ENCODE measurements around the gene CLTB. TPM values are rescaled to one million over a fixed set of nuclear protein-coding genes. Genes with fewer than 3 reads are reported as not detected.
"Not testable (repeated sequence)": the region's sequence is repeated elsewhere in the genome, so short reads cannot be mapped to it uniquely, and the experiment has no call there.

CLTB gene
- total RNA-seq, 1 experiment from 2014 or later = 31.7 TPM

DNA sequence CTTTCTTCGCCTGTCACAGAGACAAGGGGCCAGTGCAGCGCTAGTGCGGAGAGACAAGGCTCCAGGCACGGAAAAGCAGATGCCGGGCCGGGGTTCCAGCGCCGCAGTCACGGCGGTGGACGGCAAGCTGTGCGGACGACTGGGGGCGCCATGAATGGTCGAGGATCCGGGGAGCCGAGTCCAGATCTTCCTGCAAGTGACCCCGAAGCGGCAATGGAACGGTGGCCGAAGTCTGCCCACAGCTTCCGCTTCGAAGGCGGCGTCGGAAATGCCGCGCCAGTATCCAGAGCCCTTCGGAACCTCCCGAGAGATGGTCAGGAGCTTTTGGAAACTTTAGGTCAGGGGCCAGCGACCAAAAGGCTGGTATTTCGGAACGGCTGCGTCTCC, 31.2 kb upstream of the CLTB start:
- Histone ChIP-seq H3K4me2 (ENCODE audit: low read depth, low read length, poor library complexity, severe bottlenecking) (peak overlapping the region; percentile 79), H3K79me2 (ENCODE audit: low read length) (peaks cover 41% of the 10 kb centered on the region), H3K9ac (ENCODE audit: low read length) (peak overlapping the region; percentile 91), H3K9me2 (replicated peaks; ENCODE audit: insufficient read depth, low read length) (no peaks in the 10 kb centered on the region), H3K4me1 (ENCODE audit: low read length) (peaks cover 20% of the 10 kb centered on the region), H3K36me3 (ENCODE audit: insufficient read depth, low read length) (no peaks in the 10 kb centered on the region), H3K27me3 (ENCODE audit: low read length) (no peaks in the 10 kb centered on the region), H3K27ac (ENCODE audit: low read length) (peak overlapping the region; percentile 41), H3K4me3 (ENCODE audit: low read length) (peak overlapping the region; percentile 92), H3K9me3 (ENCODE audit: low read length) (no peaks in the 10 kb centered on the region), H2AFZ (ENCODE audit: low read length) (peak overlapping the region; percentile 92), H4K20me1 (ENCODE audit: insufficient read depth, low read depth, low read length) (no peaks in the 10 kb centered on the region; the same call in 1 of the 2 replicates)
- no peak for DNase-seq

GRCh38 chr5:176446884-176447590, 30.7 kb upstream of the CLTB start:
- Histone ChIP-seq H3K27me3 (ENCODE audit: low read length) (no peaks in the 10 kb centered on the region), H3K79me2 (ENCODE audit: low read length) (peaks cover 35% of the 10 kb centered on the region), H3K9me3 (ENCODE audit: low read length) (no peaks in the 10 kb centered on the region), H3K27ac (ENCODE audit: low read length) (no peak overlapping the region), H4K20me1 (ENCODE audit: insufficient read depth, low read depth, low read length) (no peaks in the 10 kb centered on the region), H3K36me3 (ENCODE audit: insufficient read depth, low read length) (no peaks in the 10 kb centered on the region), H2AFZ (ENCODE audit: low read length) (peak overlapping the region; percentile 92), H3K9me2 (replicated peaks; ENCODE audit: insufficient read depth, low read length) (no peaks in the 10 kb centered on the region), H3K4me2 (ENCODE audit: low read depth, low read length, poor library complexity, severe bottlenecking) (peak overlapping the region; percentile 79), H3K9ac (ENCODE audit: low read length) (peak overlapping the region; percentile 91), H3K4me3 (ENCODE audit: low read length) (peak overlapping the region; percentile 92), H3K4me1 (ENCODE audit: low read length) (peaks cover 20% of the 10 kb centered on the region)
- no peak for DNase-seq

DNA sequence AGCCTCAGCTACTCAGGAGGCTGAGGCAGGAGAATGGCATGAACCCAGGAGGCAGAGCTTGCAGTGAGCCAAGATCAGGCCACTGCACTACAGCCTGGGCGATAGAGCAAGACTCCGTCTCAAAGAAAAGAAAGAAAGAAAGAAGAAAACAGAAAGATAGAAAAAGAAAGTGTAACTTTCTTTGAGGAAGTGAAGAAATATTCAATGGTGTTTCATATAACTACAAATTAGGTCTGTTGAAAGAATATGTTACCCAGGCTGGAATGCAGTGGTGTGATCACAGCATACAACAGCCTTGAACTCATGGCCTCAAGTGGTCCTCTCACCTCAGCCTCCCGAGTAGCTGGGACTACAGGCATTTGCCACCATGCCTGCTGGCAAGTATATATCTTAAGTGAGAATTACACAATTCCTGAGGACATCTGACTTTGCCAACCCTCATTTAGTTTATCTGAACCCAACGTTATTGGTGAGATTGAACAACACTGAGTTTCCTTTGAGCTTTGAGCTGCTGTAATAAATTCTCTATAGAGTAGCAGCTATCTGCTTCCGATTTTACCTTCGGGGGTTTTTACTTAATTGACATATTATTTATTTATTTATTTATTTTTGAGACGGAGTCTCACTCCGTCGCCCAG, 29.8 kb upstream of the CLTB start:
- Histone ChIP-seq H3K36me3 (ENCODE audit: insufficient read depth, low read length) (no peaks in the 10 kb centered on the region), H3K4me2 (ENCODE audit: low read depth, low read length, poor library complexity, severe bottlenecking) (no peak overlapping the region), H2AFZ (ENCODE audit: low read length) (no peak overlapping the region), H3K9me2 (replicated peaks; ENCODE audit: insufficient read depth, low read length) (no peaks in the 10 kb centered on the region), H3K9ac (ENCODE audit: low read length) (no peak overlapping the region), H3K79me2 (ENCODE audit: low read length) (peaks cover 29% of the 10 kb centered on the region), H3K4me3 (ENCODE audit: low read length) (no peak overlapping the region), H3K27me3 (ENCODE audit: low read length) (no peaks in the 10 kb centered on the region), H4K20me1 (ENCODE audit: insufficient read depth, low read depth, low read length) (no peaks in the 10 kb centered on the region), H3K9me3 (ENCODE audit: low read length) (no peaks in the 10 kb centered on the region), H3K27ac (ENCODE audit: low read length) (no peak overlapping the region), H3K4me1 (ENCODE audit: low read length) (peaks cover 20% of the 10 kb centered on the region)
- DNase-seq = no peak

DNA sequence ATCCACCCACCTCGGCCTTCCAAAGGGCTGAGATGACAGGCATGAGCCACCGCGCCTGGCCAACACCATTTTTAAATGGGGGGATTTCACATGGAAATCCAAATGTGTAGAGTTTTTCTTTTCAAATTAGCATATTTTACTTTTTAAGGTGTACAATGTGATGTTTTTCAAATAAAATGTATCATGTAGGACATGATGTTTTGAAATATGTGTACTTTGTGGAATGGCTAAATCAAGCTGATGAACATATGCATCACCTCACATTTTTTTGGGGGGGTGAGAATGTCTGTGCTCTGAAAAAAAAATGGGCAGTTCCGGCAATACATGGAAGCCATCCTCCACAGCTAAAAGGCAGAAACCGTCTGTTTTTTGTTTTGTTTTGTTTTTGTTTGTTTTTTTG, 28.4 kb upstream of the CLTB start:
- Histone ChIP-seq H3K4me1 (ENCODE audit: low read length) (peaks cover 18% of the 10 kb centered on the region), H4K20me1 (ENCODE audit: insufficient read depth, low read depth, low read length) (no peaks in the 10 kb centered on the region), H3K79me2 (ENCODE audit: low read length) (peaks cover 15% of the 10 kb centered on the region), H3K9me2 (replicated peaks; ENCODE audit: insufficient read depth, low read length) (no peaks in the 10 kb centered on the region), H2AFZ (ENCODE audit: low read length) (no peak overlapping the region), H3K9me3 (ENCODE audit: low read length) (no peaks in the 10 kb centered on the region), H3K4me3 (ENCODE audit: low read length) (no peak overlapping the region), H3K27ac (ENCODE audit: low read length) (no peak overlapping the region), H3K9ac (ENCODE audit: low read length) (no peak overlapping the region), H3K4me2 (ENCODE audit: low read depth, low read length, poor library complexity, severe bottlenecking) (no peak overlapping the region), H3K36me3 (ENCODE audit: insufficient read depth, low read length) (no peaks in the 10 kb centered on the region), H3K27me3 (ENCODE audit: low read length) (no peaks in the 10 kb centered on the region)
- no peak for DNase-seq

- H3K4me3 ChIP-seq (ENCODE audit: low read length); H3K27me3 ChIP-seq (ENCODE audit: low read length); H3K9me3 ChIP-seq (ENCODE audit: low read length); H3K4me2 ChIP-seq (ENCODE audit: low read depth, low read length, poor library complexity, severe bottlenecking); H3K9ac ChIP-seq (ENCODE audit: low read length); DNase-seq; H3K36me3 ChIP-seq (ENCODE audit: insufficient read depth, low read length); H3K27ac ChIP-seq (ENCODE audit: low read length); H4K20me1 ChIP-seq (ENCODE audit: insufficient read depth, low read depth, low read length); H3K79me2 ChIP-seq (ENCODE audit: low read length); H2AFZ ChIP-seq (ENCODE audit: low read length); H3K9me2 ChIP-seq (replicated peaks; ENCODE audit: insufficient read depth, low read length): not testable (repeated sequence)
- H3K4me1 ChIP-seq (ENCODE audit: low read length) = peaks cover 11% of the 10 kb centered on the region
Measured at GRCh38 chr5:176442911-176443310, 26.6 kb upstream of the CLTB start.

- H3K9me2 ChIP-seq (replicated peaks; ENCODE audit: insufficient read depth, low read length) = no peaks in the 10 kb centered on the region
- H3K4me2 ChIP-seq (ENCODE audit: low read depth, low read length, poor library complexity, severe bottlenecking) = no peak overlapping the region
- DNase-seq = no peak
- no peaks in the 10 kb centered on the region for H3K79me2 ChIP-seq (ENCODE audit: low read length)
- H3K4me1 ChIP-seq (ENCODE audit: low read length) = peaks cover 8% of the 10 kb centered on the region
- no peak overlapping the region for H3K27ac ChIP-seq (ENCODE audit: low read length)
- no peak overlapping the region for H3K4me3 ChIP-seq (ENCODE audit: low read length)
- H4K20me1 ChIP-seq (ENCODE audit: insufficient read depth, low read depth, low read length) = no peaks in the 10 kb centered on the region
- no peaks in the 10 kb centered on the region for H3K27me3 ChIP-seq (ENCODE audit: low read length)
- H3K36me3 ChIP-seq (ENCODE audit: insufficient read depth, low read length) = no peaks in the 10 kb centered on the region
- no peak overlapping the region for H2AFZ ChIP-seq (ENCODE audit: low read length)
- H3K9ac ChIP-seq (ENCODE audit: low read length) = no peak overlapping the region
- H3K9me3 ChIP-seq (ENCODE audit: low read length) = no peaks in the 10 kb centered on the region
Measured at GRCh38 chr5:176441921-176442323, 25.6 kb upstream of the CLTB start.

DNA sequence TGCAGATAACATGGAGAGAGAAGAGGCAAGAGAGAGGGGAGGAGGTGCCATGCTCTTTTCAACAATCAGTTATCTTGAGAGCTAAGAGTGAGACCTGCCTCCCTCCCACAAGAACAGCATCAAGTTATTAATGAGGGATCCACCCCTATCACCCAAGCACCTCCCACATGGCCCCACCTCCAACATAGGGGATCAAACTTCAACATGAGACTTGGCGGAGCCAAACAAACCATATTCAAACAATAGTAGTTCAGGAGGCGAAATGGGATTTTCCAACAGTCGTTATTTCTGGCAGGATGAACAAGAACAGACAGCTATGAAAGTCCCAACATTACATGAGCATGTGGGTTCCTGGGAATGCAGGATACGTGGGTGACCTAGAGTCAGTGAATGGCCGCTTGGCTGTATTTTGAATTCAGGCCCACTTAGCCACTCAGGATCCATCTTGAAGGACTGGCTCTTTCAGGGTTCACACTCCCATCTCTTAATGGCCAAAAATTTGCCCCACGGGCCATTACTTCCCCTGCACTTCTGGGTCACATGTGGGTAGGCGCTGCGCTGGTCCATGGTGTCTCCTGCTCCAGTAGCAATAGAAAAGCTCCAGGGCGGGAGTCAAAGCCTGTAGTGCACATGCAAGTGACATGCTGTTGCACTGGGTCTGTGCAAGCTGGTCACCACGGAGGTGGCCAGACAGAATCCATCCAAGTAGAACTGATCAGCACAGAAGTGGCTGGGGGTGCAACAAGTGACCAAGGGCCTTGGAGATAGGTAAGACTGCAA, 24.8 kb upstream of the CLTB start:
- Histone ChIP-seq H3K4me1 (ENCODE audit: low read length) (peaks cover 9% of the 10 kb centered on the region), H3K27ac (ENCODE audit: low read length) (no peak overlapping the region), H3K9me2 (replicated peaks; ENCODE audit: insufficient read depth, low read length) (no peaks in the 10 kb centered on the region), H3K27me3 (ENCODE audit: low read length) (no peaks in the 10 kb centered on the region), H3K79me2 (ENCODE audit: low read length) (no peaks in the 10 kb centered on the region), H3K36me3 (ENCODE audit: insufficient read depth, low read length) (no peaks in the 10 kb centered on the region), H3K9ac (ENCODE audit: low read length) (no peak overlapping the region), H3K9me3 (ENCODE audit: low read length) (no peaks in the 10 kb centered on the region), H4K20me1 (ENCODE audit: insufficient read depth, low read depth, low read length) (no peaks in the 10 kb centered on the region), H3K4me3 (ENCODE audit: low read length) (no peak overlapping the region), H2AFZ (ENCODE audit: low read length) (0 out of 2 replicates have a peak overlapping the region, but pooled peaks have one; percentile 20), H3K4me2 (ENCODE audit: low read depth, low read length, poor library complexity, severe bottlenecking) (no peak overlapping the region)
- DNase-seq = peak; percentile 55

All from Karpas-422 (cell line).